Fibroblast of mammary gland (primary cell): ENCODE measurements around the gene LRRC3.

ENCODE experiments used
- DNase-seq: peaks from one replicate; pipeline ENCODE4 v3.0.0-alpha.2; 2010; ENCODE audit warnings: low read depth
- H3K4me3 ChIP-seq: 2 replicates; pipeline ENCODE4 v1.5.1; 2011; ENCODE audit warnings: low read depth, mild to moderate bottlenecking, low read length, moderate library complexity; ENCODE audit not compliant: control insufficient read depth
- CTCF ChIP-seq: conservative IDR thresholded peaks from 2 replicates; pipeline ENCODE4 v1.5.1; 2011; ENCODE audit warnings: low read depth, low read length, inconsistent platforms; ENCODE audit not compliant: control insufficient read depth, insufficient read depth

LRRC3 gene

GRCh38 chr21:44436958-44437357 lies 18.4 kb upstream of the LRRC3 start:
- no peak for TF ChIP-seq CTCF
- DNase-seq: no peak
- no peak overlapping the region for H3K4me3 ChIP-seq

GRCh38 chr21:44437371-44437695 lies 18.0 kb upstream of the LRRC3 start:
- H3K4me3 ChIP-seq: no peak overlapping the region
- TF ChIP-seq CTCF: no peak
- no peak for DNase-seq

GRCh38 chr21:44437696-44438431 lies 17.4 kb upstream of the LRRC3 start:
- no peak for DNase-seq
- H3K4me3 ChIP-seq: no peak overlapping the region
- no peak for TF ChIP-seq CTCF

GRCh38 chr21:44438531-44439210 lies 16.6 kb upstream of the LRRC3 start:
- DNase-seq: no peak
- TF ChIP-seq CTCF: no peak
- H3K4me3 ChIP-seq: no peak overlapping the region

- no peak overlapping the region for H3K4me3 ChIP-seq
- DNase-seq: no peak
- TF ChIP-seq CTCF: no peak
Measured at GRCh38 chr21:44439211-44439600, 16.1 kb upstream of the LRRC3 start.

GRCh38 chr21:44440241-44441040 lies 14.9 kb upstream of the LRRC3 start:
- no peak overlapping the region for H3K4me3 ChIP-seq
- TF ChIP-seq CTCF: no peak
- no peak for DNase-seq
